ENCODE results near the gene RPS16.

Gene RPS16

GRCh38 chr19:39448271-39448670 is 12.5 kb upstream of the RPS16 start:
- no peak for DNase-seq

GRCh38 chr19:39446365-39447084 is 10.8 kb upstream of the RPS16 start:
- no peak for DNase-seq

GRCh38 chr19:39445196-39446111 is 9.7 kb upstream of the RPS16 start, which contains the start of gene SUPT5H:
Gene SUPT5H (plus strand): TSS chr19:39445582. CDS start chr19:39445891, 309 bp downstream.
- peak; percentile 99 to 100 for DNase-seq

- DNase-seq: no peak
Observed at GRCh38 chr19:39444598-39445195, 8.9 kb upstream of the RPS16 start.

- DNase-seq: no peak
Observed at GRCh38 chr19:39438270-39438934, 2.7 kb upstream of the RPS16 start.

- DNase-seq: no peak
Observed at GRCh38 chr19:39436350-39436716, 584 bp upstream of the RPS16 start.

GRCh38 chr19:39434123-39435076 is 1.3 kb downstream of the RPS16 start:
- DNase-seq: no peak

GRCh38 chr19:39433480-39434079 is 2.2 kb downstream of the RPS16 start:
- DNase-seq: no peak

GRCh38 chr19:39432677-39433025 is 3.1 kb downstream of the RPS16 start:
- no peak for DNase-seq

- peak; percentile 77 to 79 for DNase-seq
Observed at GRCh38 chr19:39430675-39431593, 4.8 kb downstream of the RPS16 start.

- DNase-seq: no peak
Observed at GRCh38 chr19:39428283-39429112, 7.3 kb downstream of the RPS16 start.

GRCh38 chr19:39427707-39428106 is 8.0 kb downstream of the RPS16 start:
- no peak for DNase-seq

GRCh38 chr19:39426170-39426569 is 9.6 kb downstream of the RPS16 start:
- no peak for DNase-seq

- no peak for DNase-seq
Observed at GRCh38 chr19:39425744-39426143, 10.0 kb downstream of the RPS16 start.

- DNase-seq: no peak
Observed at GRCh38 chr19:39424934-39425333, 10.8 kb downstream of the RPS16 start.

- no peak for DNase-seq
Observed at GRCh38 chr19:39423258-39424086, 12.3 kb downstream of the RPS16 start.

- no peak for DNase-seq
Observed at GRCh38 chr19:39422020-39422419, 13.7 kb downstream of the RPS16 start.

- DNase-seq: no peak
Observed at GRCh38 chr19:39420769-39421168, 15.0 kb downstream of the RPS16 start.

Data from SHP77 (cell line).